HG02852 (cell line): ENCODE data around the gene TBC1D1.
"Not testable (repeated sequence)": the region's sequence is repeated elsewhere in the genome, so short reads cannot be mapped to it uniquely, and the experiment has no call there.

ENCODE experiments used
- ATAC-seq: cut with Tn5 transposase; IDR thresholded peaks from one replicate; pipeline ENCODE4 v1.9.1; 2021; ENCODE audit warnings: mild to moderate bottlenecking, moderate library complexity; ENCODE audit not compliant: unreplicated experiment

The TBC1D1 gene

DNA sequence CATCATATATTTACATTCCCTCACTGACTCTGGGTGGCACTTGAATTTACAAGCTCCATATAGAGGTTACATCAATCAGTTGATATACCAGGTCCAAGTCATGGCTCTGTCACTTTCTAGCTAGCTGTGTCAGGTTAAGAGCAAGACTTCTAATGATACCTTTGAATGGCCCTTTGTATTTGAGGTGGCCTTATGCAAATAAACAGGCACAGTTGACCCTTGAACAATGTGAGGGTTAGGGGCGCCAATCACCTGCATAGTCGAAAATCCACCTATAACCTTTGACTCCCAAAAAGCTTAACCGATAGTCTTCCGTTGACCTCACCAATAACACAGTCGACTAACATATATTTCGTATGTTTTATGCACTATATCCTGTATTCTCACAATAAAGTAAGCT lies 68.0 kb downstream of the TBC1D1 start:
- no peak for ATAC-seq

DNA sequence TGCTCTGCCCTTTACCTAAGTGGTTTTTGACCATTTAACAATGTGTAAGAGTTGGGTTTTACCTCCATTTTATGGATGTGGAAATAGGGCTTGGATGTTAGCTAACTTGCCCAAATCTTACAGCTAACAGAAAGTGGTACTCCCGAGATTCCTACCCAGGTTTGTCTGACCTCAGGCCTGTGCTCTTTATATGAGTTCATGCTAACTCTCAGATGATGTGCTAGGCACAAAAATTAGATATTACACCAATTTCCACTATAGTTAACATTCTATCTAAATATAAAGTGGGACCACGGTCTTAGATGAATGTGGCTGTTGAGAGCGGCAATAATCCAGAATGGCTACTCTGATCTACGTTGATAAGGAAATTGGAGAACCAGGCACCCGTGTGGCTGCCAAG lies 69.2 kb downstream of the TBC1D1 start, which contains the start of gene PTTG2:
Gene PTTG2, plus strand, starts transcription at position 301 of the 400 bp plus-strand sequence. Its CDS starts 37 bp downstream, at position 338.
- ATAC-seq, result no peak

DNA sequence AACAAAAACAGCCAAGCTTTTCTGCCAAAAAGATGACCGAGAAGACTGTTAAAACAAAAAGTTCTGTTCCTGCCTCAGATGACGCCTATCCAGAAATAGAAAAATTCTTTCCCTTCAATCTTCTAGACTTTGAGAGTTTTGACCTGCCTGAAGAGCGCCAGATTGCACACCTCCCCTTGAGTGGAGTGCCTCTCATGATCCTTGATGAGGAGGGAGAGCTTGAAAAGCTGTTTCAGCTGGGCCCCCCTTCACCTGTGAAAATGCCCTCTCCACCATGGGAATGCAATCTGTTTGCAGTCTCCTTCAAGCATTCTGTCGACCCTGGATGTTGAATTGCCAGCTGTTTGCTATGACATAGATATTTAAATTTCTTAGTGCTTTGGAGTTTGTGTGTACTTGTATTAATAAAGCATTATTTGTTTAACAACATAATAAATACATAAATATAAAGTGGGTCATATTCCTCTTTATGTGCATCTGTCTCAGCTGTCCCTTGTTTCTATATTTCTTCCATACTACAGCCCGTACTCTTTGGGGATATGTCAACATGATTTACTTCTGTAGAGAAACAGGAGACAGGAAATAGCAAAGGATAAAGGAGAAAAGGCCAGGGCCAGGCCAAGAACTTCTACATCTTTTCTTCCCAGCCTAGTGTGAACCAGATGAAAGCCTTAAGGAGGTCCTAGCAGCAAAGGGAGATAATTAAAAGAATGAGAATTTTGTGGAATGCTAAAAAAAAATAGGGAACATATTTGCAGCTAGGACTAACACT lies 70.0 kb downstream of the TBC1D1 start:
- ATAC-seq, result no peak

DNA sequence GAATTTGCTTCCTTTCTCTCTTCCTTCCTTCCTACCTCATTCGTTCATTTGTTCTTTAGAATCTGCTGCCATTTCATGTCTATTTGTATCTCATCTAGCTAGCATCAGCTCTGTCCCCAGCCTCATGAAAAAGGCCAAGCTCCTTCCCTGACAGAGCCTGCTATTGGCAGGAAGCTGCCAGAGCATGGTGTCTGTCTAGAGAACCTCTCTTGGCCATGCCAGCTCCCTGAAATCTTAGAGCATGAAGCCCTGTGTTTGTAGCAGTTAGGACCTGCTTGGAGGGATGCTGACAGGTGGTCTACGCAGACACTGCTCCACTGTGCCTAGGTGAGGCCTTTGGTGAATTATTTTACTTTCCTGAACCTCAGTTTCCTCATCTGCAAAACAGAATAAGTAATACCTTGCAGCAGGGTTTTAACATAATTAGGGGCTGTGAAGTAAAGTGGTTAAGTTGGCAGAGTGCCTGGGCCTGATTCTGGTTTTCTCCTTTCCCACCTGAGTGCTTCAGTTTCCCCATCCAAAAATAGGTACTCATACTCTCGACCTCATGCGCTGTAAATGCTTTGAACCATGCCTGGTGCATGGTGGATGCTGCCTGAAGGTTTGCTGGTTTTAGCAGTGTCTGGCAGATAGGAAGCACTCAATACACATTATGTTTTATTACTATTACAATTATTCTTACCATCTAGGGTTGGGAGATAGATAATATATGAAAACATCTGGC lies 74.0 kb downstream of the TBC1D1 start:
- peak; percentile 74 for ATAC-seq

DNA sequence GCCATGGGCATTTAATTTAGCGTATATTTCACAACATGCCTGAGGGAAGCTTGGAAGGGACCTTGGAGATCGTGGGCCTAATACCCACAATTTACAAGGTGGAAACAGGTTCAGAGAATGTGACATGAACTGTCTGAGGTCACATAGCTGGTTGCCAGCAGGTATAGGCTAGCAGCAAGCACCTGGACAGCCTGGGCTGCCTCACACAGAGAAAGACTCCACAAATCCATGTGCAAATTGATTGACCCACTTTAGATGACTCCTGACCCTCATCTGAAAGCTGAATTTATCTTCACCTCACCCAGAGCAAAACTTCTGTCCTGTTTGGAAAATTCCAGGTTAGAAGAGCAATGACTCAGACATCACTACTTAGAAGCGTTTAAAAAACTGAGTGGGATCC lies 75.2 kb downstream of the TBC1D1 start:
- no peak for ATAC-seq

DNA sequence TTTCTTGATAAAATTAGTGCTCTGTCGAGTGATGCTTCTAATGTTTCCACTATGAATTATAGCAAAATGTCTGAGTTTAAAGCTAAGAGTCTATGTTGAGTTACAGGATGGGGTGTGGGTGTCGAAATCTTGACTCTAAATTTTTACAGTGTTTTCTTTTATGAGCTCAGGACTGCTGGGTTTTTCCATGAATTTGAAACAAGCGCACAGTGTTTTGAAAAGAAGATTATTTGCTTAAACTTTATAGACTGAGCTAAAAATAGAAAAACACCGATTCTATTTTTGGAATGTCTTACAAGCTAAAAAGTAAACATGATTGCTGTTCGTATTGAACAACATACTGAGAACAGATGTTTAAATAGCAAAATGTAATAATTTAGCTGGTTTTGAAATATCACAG lies 76.9 kb downstream of the TBC1D1 start:
- no peak for ATAC-seq

DNA sequence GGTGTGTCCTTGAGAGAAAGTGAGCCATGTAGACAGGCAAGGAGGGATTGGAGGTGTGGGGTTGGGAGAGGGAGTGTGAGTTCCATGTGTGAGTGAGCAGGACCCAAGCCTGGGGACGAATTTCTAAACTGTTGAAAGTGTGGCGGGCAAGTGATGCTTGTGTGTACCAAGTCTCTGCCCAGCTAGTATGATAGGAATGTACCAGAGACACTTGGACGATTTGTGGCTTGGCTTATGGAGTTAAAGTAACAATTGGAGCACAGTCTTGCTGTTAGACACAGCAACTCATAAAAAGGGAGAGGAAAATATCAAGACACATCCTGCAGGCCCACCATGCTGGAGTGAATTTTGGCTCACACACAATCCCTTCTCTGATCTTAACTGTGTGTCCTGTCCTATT lies 77.9 kb downstream of the TBC1D1 start:
- ATAC-seq, result no peak

DNA sequence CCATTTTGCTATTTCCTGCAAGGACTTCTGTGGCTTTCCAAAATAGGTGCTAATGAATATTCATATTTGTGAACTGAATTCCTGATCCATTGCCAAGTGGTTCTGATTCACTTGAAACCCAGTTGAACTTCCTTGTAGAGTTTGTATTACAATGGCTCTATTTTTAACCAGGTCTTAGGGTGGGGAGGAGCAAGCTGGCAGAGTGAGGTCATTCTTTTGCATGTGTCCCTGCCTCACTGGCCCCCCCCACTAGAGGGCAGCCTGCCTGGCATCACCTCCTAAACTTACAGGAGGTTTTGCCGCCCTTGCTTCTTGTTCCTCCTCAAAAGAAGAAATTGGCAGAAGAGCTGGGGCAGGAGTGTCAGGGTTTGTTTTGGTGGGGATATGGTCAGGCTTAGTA lies 79.8 kb downstream of the TBC1D1 start:
- peak; percentile 51 for ATAC-seq

DNA sequence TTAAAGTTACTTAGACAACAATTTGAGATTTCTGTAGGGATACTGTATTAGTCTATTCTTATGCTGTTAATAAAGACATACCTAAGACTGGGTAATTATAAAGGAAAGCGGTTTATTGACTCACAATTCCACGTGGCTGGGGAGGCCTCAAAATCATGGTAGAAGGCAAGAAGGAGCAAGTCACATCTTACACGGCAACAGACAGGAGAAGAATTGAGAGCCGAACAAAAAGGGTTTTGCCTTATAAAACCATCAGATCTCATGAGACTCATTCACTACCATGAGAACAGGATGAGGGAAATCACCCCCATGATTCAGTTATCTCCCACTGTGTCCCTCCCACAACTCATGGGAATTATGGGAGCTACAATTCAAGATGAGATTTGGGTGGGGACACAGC lies 80.3 kb downstream of the TBC1D1 start:
- ATAC-seq, result no peak

DNA sequence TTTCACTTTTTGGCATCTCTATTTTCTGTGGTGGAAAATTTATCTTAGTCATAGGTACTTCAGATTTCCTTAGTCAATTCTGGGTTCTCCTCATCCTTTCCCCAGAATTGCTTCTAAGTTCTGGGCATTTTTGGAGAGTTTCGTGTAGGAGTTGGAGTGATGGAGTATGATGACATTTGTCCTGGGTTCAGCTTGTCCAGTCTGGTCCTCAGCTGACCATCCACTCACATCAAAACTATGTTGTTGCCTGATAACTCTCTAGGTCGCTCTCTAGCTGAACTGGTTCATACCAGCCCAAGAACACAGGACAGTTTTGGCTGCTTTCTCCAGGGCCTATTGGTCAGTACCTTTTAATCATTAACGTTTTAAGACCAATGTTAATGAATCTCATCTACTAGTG lies 82.6 kb downstream of the TBC1D1 start:
- ATAC-seq, result no peak

DNA sequence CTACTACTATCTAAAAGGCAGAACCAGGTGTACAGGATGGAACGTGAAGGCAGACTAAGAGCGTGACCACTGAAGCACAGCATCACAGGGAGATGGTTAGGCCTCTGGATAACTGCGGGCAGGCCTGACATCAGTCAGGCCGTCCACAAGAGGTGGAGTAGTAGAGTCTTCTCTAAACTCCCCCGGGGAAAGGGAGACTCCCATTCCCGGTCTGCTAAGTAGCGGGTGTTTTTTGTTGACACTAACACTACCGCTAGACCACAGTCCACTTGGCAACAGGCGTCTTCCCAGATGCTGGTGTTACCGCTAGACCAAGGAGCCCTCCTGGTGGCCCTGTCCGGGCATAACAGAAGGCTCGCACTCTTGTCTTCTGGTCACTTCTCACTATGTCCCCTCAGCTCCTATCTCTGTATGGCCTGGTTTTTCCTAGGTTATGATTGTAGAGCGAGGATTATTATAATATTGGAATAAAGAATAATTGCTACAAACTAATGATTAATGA lies 84.5 kb downstream of the TBC1D1 start:
- ATAC-seq, result not testable (repeated sequence)

DNA sequence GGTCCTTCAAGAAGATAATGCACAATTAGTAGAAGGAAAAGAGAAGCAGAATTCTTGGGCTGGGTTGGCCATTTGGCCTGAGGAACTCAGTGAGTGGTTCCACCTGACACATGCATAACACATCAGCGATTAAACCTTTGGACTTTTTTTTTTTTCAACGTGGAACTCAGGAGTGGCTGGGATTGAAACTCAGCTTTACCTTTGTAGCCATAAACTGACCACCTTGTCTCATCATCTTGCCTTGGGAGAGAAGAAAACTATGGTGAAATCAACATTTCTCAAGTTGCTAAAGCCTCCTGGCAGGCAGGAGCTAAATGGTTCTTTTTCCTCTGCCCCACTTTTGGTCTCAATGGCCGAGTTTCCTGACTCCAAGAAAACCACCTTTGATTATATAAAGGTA lies 85.6 kb downstream of the TBC1D1 start:
- no peak for ATAC-seq

DNA sequence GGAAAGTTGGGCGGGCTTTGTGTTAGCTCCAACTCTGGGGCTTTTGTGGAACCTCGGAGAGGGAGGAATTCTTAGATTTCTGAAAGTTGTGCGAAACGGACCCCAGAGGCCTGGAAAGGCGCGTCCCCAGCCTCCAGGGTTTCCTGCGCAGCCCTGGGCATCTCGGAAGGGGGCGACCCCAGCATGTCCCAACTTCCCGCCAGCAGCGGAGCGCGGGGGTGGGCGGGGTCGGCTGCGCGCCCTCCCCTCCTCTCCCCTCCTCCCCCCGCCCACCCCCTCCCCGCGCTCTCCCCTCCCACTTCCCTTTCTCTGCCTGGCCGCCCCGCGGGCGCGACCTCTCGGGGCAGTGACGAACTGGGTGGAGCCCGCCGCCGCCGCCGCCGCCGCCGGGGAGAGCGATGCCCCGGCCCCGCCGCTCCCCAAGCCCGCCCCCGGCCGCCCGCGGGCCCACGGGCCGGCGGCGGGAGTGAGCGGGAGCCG lies 86.1 kb downstream of the TBC1D1 start:
- ATAC-seq, result peak; percentile 74

DNA sequence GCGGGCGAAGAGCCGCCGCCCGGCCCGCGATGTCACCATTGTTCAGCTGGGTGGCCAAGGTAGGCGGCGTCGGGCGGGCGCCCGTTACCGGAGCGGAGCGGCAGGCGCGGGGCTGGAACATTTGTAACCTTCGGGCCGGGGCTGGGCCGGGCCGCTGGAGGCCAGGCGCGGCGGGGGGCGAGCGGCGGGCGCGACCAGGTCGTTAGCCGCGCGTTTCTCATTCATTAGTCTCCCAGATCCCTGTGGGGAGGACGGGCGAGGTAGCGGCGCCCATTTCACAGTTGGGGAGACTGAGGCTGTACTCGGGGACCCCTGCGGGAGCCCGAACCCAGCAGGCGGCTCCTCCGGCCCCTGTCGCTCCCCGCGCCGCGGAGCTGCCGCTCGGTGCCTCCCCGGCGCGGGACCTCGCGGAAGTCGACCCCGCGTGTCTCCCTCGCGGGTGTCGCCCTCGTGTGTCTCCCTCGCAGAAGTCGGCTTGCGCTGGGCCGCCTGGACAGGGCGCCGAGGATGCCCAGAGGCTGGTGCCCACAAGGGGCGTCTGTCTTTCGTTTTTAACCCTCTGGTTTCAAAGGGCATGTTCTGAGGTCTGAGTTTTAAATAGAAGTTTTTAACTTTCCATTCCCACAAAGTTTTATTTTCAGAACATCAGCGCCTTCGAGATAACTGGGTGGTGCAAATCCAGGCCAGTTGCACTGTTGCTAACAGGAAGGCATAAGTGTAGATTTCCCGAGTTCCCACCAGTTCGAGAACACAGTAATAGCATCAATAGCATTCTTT lies 86.8 kb downstream of the TBC1D1 start:
- peak; percentile 64 for ATAC-seq

DNA sequence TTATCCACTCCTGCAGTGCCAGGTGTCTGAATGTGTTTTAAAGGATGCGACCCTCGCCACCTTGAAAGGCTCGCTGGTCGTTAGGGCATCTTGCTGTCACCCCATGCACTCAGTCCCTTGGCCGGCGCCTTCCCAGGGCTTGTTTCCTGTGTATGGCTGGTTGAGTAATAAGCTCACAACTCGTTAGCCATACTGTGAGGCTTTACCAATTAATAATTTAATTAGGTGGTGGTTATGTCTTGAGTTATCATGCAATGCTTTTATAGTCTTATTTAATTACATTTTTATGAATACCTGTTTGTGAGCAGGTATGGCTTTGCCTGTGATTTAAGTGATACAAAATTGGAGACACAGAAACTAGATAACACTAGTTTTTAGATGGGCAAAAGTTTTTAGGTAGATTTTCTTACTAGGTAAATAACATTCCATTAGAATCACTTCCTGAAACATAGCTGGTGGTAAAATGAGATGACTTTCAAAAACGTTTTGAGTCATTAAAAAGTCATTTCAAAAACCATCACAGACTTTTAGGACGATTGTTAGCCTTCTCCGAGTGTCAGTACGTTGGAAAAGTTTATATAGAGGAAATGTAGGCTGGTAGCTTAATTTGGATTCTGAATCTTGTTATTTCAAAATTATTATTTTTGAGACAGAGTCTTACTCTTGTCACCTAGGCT lies 87.5 kb downstream of the TBC1D1 start:
- peak; percentile 29 for ATAC-seq

DNA sequence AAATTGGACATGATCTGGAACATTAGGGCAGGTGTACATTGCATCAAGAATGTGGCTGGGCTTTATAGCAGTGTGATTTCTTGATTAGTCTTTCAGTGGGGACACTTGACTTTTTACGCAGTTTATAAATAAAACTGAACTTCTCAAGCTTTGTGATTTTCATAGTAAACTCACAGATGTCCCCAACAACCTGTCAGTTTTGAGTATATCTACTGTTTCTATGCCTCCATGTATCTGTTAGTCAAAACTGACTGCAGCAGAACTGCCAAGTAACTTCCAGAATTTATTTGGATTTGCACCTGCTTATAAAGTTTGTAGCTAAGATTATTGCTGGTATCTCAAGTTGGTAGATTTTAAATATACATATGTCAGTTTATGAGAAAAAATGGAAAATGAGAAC lies 89.4 kb downstream of the TBC1D1 start:
- no peak for ATAC-seq

DNA sequence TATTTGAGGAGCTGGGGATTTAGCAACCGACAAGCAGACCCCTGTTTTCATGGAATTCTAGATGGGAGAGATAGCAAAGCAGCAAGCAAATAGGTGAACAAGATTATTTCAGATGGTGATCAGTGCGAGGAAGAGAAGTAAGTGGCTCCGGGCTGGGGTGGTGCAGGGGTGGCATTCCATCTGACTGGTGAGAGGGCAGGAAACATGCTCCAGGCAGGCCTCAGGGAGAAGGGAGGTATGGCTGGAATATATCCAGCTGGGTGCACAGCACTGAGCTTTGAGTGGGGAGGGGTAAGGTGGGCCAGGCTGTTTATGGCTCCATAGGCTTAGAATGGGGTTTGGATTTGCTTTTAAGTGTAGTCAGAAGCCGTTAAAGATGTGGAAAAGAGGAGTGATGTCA lies 90.5 kb downstream of the TBC1D1 start:
- no peak for ATAC-seq

DNA sequence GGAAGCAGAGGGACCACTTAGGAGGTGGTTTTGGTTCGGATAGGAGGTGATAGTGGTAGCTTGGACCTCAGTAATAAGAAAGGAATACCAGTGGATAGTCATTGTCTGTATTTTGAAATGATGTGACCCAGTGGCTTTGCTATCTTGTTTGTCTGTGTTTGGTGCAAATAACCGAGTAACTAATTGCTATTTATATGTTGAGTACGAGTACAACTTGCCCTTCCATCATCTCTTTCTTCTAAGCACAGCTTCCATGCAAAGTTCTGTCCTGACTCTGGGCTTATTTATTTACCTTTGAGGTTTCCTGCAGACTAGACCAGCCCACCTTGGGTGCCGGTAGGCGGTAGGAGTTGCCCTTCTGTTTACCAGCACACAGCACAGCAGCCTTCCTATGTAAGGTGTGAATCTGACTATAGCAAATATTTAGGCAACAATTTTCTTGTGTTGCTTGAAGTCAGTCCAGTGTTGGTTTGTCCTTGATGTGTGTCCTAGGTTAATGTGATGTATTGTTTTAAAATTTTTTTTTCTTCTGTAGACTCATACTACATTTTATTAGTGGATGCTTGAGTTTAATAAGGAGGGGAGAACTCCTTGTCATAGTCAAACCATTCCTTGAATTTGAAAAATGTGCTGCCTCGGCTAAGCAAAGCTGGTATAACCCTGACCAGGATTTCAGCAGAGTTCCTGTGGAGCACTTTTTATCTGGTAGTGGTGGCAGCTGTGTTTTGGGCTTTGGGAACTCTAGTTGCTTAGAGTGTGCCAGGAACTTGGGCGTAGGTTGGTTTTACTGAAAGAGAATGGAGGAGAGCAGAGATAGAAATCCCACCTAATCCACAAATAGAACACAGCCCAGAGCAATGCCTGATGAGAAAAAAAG lies 91.2 kb downstream of the TBC1D1 start:
- no peak for ATAC-seq

DNA sequence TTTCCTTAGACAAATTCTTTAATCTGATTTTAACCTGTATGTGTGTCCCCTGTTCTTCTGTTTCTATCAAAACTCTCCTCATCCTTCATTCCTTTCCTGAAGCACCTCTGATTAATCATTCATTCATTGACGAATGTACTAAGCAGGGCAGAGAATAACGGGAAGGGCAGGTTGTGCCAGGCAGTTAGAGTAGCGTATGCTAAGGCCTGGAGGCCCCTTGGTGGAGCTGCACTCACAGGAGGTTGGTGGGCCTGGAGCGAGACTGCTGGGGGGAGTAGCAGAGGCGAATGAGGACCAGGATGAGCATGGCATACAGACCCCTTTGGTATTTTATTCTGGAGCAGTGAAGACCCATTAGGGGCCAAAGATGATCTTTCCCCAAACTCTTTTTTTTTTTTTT lies 91.9 kb downstream of the TBC1D1 start:
- no peak for ATAC-seq

DNA sequence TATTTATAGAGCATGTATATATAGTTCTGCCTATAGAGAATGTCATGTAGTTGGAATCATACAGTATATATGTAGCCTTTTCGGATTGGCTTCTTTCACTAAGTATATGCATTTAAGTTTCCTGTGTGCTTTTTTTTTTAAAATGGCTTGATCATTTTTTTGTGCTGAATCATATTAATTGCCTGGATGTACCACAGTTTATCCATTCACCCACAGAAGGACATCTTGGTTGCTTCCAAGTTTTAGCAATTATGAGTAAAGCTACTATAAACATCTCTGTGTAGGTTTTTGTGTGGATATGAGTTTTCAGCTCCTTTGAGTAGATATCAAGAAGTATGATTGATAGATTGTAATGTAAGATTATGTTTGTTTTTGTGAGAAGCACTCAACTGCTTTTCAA lies 93.1 kb downstream of the TBC1D1 start:
- ATAC-seq, result no peak
